Activated CD4-positive, alpha-beta T cell treated with anti-CD3 and anti-CD28 coated beads for 48 hours (primary cell): ENCODE data around the gene C12orf57.
"Not testable (repeated sequence)": the region's sequence is repeated elsewhere in the genome, so short reads cannot be mapped to it uniquely, and the experiment has no call there.

Source experiments
- DNase-seq: peaks from one replicate; pipeline ENCODE4 v3.0.0-alpha.2; 2020

C12orf57 gene, protein sequence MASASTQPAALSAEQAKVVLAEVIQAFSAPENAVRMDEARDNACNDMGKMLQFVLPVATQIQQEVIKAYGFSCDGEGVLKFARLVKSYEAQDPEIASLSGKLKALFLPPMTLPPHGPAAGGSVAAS

GRCh38 chr12:6943722-6944380 lies at the start of gene C12orf57, which contains the start of gene RNU7-1:
TSS of gene C12orf57 (plus strand) at chr12:6944022. CDS start at chr12:6944122, 100 bp downstream.
TSS of gene RNU7-1 (plus strand) at chr12:6943816.
- DNase-seq, result peak; percentile 89

GRCh38 chr12:6894321-6894720 lies 49.5 kb upstream of the C12orf57 start:
- DNase-seq, result no peak

- no peak for DNase-seq
Observed at GRCh38 chr12:6896846-6897435, 46.9 kb upstream of the C12orf57 start.

DNA sequence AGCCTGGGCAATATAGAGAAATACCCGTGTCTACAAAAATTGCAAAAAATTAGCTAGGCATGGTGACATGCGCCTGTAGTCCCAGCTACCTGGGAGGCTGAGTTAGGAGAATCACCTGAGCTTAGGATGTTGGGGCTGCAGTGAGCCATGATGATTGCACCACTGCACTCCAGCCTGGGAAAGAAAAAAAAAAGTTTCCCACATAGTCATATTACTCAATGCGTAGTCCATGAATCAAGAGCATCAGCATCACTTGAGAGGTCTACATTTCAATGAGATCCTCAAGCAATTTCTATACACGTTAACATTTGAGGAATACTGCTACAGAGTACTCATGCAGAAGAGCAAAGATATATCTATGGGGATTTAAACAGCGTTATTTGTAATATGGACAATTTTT lies 44.4 kb upstream of the C12orf57 start:
- no peak for DNase-seq

DNA sequence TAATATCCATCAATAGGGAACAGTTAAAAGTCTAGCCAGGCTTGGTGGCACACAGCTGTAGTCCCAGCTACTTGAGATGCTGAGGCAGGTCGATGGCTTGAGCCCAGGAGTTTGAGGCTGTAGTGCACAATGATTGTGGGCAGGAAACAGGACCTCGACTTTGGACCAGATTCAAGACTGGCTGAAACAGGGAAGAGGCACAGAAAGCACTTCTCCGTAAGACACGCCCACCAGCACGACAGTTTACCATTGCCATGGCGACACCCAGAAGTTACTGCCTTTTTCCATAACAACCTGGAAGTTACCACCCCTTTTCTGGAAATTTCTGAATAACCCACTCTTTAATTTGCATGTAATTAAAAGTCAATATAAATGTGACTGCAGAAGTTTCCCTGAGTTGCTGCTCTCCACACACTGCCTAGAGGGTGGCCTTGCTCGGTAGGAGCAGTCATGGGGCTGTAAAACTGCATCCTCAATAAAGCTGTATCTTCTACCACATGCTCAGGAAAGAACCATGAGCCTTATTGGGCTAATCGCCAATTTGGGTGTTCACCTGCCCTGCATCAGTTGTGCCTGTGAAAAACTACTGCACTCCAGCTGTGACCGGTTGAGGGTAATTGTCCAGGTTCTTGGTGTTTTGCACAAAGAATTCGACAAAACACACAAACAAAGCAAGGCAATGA lies 43.8 kb upstream of the C12orf57 start:
- peak; percentile 42 for DNase-seq

GRCh38 chr12:6902448-6902847 lies 41.4 kb upstream of the C12orf57 start:
- no peak for DNase-seq

DNA sequence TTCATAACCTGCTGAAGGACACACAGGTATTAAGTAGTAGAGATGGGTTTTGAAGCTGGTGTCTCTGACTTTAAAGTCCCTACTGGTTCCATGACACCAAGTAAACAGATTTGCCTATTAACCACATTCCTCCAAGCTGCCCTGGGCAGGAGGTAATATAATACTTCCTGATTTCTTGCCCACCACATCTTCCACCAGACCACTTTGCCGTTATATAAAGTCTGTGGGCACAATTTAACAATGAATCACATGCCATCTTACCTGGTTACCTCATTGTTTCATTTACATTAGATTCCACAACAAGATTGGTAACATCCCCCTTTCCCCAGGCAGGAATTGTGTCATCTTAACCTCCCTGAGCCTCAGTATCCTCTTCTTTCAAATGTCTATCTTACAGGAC lies 40.1 kb upstream of the C12orf57 start:
- DNase-seq, result no peak

DNA sequence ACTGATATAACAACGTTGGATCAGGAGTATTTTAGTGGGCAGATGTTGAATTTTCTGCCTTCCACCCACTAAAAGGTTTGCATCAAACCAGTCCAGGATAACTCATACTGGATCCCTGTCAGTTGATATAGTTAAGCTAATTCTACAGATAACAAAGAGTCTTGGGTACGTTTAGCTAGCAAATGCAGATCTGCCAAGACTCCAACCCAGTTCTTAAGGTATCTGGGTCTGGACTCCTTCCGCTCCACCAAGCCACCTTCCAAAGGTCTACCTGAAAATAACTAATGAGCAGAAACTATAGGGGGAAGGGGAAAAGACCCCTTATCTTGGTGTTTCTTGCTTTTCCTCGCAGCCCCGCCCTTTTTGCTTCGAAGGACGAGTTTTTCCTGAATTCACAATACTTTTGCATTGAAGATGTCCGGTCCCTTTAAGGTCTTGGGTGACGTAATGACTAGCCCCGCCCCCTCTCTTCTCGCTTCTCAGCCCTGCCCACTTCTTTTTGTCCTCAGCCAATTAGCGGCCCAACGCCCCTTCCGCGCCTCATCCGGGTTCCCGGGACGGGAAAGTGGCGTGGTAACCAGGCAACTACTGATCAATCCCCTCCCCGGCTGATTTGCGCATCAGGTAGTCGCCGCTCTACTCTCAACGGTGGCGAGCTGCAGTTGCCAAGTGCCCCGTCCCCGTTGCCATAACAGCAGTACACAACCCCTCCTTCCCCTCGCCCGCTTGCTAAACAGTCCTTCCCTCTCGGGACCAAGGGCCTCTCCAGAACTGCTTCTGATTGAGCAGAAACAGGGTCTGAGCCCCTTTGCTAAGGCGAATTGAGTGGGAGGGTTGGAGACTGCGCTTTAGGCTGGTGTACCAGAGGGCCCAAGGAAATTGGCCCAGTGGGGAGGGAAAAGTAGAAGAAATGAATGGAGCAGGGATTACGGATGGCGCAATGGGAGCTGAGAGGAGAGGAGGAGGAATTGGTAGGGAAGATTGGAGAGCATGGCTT lies 39.2 kb upstream of the C12orf57 start, which contains the start of gene LRRC23:
Gene LRRC23 (plus strand): TSS at position 543 of the 997 bp plus-strand sequence. CDS start 812 bp downstream, outside the sequence.
- DNase-seq, result peak; percentile 99

DNA sequence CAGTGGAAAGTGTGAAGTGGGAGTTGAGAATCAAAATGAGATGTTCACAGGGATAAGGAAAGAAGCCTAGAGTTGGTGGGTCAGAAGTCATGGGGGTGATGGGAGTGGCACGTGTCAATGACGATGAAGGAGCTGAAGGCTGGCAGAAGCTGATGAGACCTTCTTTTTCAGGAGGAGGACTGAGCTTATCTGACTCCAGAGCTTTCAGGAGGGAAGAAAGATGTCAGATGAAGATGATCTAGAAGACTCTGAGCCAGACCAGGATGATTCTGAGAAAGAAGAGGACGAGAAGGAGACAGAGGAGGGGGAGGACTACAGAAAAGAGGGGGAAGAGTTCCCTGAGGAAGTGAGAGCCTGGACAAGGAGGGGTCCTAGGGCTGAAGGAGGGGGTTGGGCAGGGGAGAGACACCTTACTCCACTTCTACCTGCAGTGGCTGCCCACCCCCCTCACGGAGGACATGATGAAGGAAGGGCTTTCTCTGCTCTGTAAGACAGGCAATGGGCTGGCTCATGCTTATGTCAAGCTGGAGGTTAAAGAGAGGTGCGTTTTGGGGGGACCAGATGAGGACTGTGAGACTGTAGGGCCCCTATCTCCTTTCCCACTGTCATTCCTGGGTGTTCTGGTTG lies 38.3 kb upstream of the C12orf57 start:
- DNase-seq, result no peak

DNA sequence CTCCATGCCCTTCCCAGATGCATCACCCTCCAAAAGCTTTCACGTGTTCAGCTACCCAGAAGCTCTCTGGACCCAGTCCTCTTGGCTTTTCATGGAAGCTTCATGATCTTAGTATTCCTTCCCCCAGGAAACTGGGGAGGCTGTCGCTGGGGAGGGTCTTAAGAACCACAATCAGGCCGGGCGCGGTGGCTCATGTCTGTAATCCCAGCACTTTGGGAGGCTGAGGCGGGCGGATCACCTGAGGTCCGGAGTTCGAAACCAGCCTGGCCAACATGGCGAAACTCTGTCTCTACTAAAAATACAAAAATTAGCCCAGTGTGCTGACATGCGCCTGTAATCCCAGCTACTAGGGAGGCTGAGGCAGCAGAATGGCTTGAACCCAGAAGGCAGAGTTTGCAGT lies 35.7 kb upstream of the C12orf57 start:
- not testable (repeated sequence) for DNase-seq

DNA sequence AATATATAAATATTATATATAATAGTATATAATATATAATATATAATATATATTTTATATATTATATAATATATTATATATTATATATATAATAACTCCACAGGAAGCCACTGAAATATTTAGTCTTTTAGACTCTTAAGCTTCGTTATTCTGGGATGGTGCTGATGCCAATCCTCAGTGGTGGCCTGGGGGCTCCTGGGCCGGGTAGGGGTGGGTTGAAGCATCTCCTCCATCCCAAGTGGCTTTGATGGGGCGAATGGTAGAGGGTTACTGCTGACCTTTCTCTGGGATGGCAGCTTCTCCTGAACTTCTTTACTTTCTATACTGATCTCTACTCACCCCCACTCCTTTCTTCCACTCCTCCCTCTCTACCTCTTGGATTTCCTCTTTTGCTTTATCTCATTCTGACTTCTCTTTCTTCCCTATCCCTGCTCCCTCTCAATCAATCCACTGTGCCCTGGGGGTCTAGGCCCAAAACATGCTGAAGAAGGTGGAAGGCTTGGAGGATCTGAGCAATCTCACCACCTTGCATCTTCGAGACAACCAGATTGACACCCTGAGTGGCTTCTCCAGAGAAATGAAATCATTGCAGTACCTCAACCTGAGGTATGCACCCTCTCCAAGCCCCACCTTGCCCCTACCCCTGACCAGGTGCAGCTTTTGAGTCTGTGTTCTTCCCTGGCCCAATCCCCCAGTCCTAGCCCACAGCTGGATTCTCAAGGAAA lies 34.2 kb upstream of the C12orf57 start:
- DNase-seq, result no peak

- no peak for DNase-seq
Observed at GRCh38 chr12:6912164-6912935, 31.5 kb upstream of the C12orf57 start.

DNA sequence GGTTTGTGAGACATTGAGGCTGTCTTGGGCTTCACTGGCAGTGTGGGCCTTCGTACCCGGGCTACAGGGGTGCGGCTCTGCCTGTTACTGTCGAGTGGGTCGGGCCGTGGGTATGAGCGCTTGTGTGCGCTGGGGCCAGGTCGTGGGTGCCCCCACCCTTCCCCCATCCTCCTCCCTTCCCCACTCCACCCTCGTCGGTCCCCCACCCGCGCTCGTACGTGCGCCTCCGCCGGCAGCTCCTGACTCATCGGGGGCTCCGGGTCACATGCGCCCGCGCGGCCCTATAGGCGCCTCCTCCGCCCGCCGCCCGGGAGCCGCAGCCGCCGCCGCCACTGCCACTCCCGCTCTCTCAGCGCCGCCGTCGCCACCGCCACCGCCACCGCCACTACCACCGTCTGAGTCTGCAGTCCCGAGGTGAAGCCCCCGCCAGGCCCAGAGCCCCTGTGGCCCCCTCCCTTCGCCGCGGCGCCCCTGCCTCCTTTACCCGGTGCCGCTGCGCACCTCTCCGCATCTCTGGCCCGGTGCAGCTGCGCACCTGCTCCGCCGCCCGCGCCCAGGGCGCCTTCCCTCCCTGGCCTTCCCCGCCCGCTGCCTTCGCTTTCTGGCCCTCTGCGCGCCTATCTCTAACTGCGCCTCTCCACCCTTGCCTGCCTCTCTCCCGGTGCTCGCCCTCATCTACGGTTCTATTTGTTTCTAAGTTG lies 29.4 kb upstream of the C12orf57 start, which contains the start of gene ENO2:
Gene ENO2 (plus strand): TSS at position 335 of the 701 bp plus-strand sequence. CDS start 1,253 bp downstream, outside the sequence.
- peak; percentile 86 for DNase-seq

GRCh38 chr12:6914947-6915788 lies 28.7 kb upstream of the C12orf57 start:
- DNase-seq, result peak; percentile 46

DNA sequence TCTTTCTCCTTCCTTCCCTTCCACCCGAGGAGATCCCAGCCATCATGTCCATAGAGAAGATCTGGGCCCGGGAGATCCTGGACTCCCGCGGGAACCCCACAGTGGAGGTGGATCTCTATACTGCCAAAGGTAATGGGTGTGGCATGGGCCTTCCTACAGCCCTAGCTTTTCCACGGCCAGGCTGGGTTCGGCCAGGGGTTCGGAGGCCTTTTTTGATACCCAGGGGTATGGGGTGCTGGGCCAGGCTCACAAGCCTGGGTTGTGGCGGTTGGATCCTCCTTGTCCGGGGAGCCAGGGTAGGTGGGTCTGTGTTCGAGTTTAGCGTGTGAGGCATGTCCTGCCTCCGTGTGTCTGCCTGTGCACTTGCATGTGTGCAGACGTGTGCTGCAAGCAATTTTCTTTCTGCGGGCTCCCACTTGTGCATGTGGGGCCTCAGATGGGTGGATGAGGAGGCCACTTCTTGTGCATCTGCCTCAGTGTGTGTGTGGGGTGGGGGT lies 28.0 kb upstream of the C12orf57 start:
- no peak for DNase-seq

- DNase-seq, result no peak
Observed at GRCh38 chr12:6916426-6917200, 27.2 kb upstream of the C12orf57 start.

GRCh38 chr12:6917491-6918231 lies 26.2 kb upstream of the C12orf57 start:
- DNase-seq, result no peak
